Suppressor macrophage treated with lipopolysaccharide for 1 hour (primary cell): Measurements from ENCODE around the gene USP13.
A peak's percentile ranks its signal among the peaks of the same experiment; 100 is the strongest.

Source experiments
- DNase-seq, 3 donors: peaks; one replicate each; pipeline ENCODE4 v3.0.0-alpha.2; 2020 to 2022

Gene USP13

GRCh38 chr3:179801856-179802255 is 149.0 kb downstream of the USP13 start:
- peak in 2 of 3 donors; percentile 14 to 19 for DNase-seq

GRCh38 chr3:179806177-179806576 is 153.3 kb downstream of the USP13 start:
- no peak for DNase-seq

GRCh38 chr3:179807588-179807987 is 154.7 kb downstream of the USP13 start:
- DNase-seq: no peak

- DNase-seq: no peak
These were observed 156.8 kb downstream of the USP13 start for GRCh38 chr3:179809639-179810038.

GRCh38 chr3:179811321-179812095 is 158.7 kb downstream of the USP13 start:
- DNase-seq: peak; percentile 80 to 89 (median 85)

GRCh38 chr3:179812096-179812382 is 159.2 kb downstream of the USP13 start:
- no peak for DNase-seq

- peak in 1 of 3 donors; percentile 19 for DNase-seq
These were observed 166.5 kb downstream of the USP13 start for GRCh38 chr3:179819379-179819778.

GRCh38 chr3:179822296-179822695 is 169.5 kb downstream of the USP13 start:
- DNase-seq: no peak

GRCh38 chr3:179825527-179826246 is 172.8 kb downstream of the USP13 start:
- no peak for DNase-seq

- DNase-seq: no peak
These were observed 173.4 kb downstream of the USP13 start for GRCh38 chr3:179826247-179826637.

GRCh38 chr3:179828738-179829137 is 175.9 kb downstream of the USP13 start:
- no peak for DNase-seq

GRCh38 chr3:179829401-179829800 is 176.6 kb downstream of the USP13 start:
- no peak for DNase-seq

GRCh38 chr3:179832333-179832854 is 179.6 kb downstream of the USP13 start:
- DNase-seq: no peak

- no peak for DNase-seq
These were observed 180.5 kb downstream of the USP13 start for GRCh38 chr3:179833294-179833693.

GRCh38 chr3:179837374-179837773 is 184.5 kb downstream of the USP13 start:
- peak in 1 of 3 donors; percentile 23 for DNase-seq
